H1 (cell line): ENCODE results near the gene PTGDR2. TPM values are rescaled to one million over a fixed set of nuclear protein-coding genes. Genes with fewer than 3 reads are reported as not detected.
A peak's percentile ranks its signal among the peaks of the same experiment; 100 is the strongest.

Experiments used
- CTCF ChIA-PET: fragments of 300-600 bp; sonication (Branson Sonifier 250); formaldehyde crosslinking; loops from one replicate; lab custom pipeline; 2021; ENCODE audit not compliant: partially characterized antibody; lab: Charles Lee
- POLR2A ChIA-PET: fragments of 300-600 bp; sonication (Branson Sonifier 250); formaldehyde crosslinking; loops from one replicate; lab custom pipeline; 2021; ENCODE audit warnings: inconsistent platforms; ENCODE audit not compliant: partially characterized antibody; lab: Charles Lee
- DNase-seq, 2 experiments: peaks; one replicate each; pipeline versions ENCODE4 v3.0.0 to v3.0.0-alpha.2; 2010 to 2022; ENCODE audit warnings: low spot score in 2 of 2, low read depth in 1 of 2, mixed read lengths in 1 of 2
- FAIRE-seq: peaks from 2 replicates; lab custom pipeline; 2011; peaks lifted over from hg19 to GRCh38; lab: Jason Lieb, UNC
- H2AFZ ChIP-seq: 2 replicates; pipeline ENCODE4 v1.8.1; 2012; ENCODE audit warnings: low read length, inconsistent platforms
- H2AK5ac ChIP-seq: 2 replicates; pipeline ENCODE4 v1.6.1; 2013; ENCODE audit warnings: low read depth, low read length
- H2BK120ac ChIP-seq: replicated peaks from 2 replicates; pipeline ENCODE3; 2013; ENCODE audit warnings: low read depth, low read length, inconsistent platforms
- H2BK12ac ChIP-seq: 2 replicates; pipeline ENCODE4 v1.6.1; 2013; ENCODE audit warnings: low read depth, low read length
- H2BK15ac ChIP-seq: 2 replicates; pipeline ENCODE4 v1.6.1; 2013; ENCODE audit warnings: low read length
- H2BK20ac ChIP-seq: 2 replicates; pipeline ENCODE4 v1.6.1; 2013; ENCODE audit warnings: low read length
- H2BK5ac ChIP-seq: 2 replicates; pipeline ENCODE4 v1.6.1; 2013; ENCODE audit warnings: low read depth, low read length
- H3K14ac ChIP-seq: 2 replicates; pipeline ENCODE4 v1.6.1; 2013; ENCODE audit warnings: inconsistent platforms; ENCODE audit not compliant: insufficient read length
- H3K18ac ChIP-seq: 2 replicates; pipeline ENCODE4 v1.6.1; 2013; ENCODE audit warnings: low read length; ENCODE audit errors: extremely low read depth
- H3K23ac ChIP-seq: 2 replicates; pipeline ENCODE4 v1.6.1; 2013; ENCODE audit warnings: inconsistent platforms; ENCODE audit not compliant: insufficient read length
- H3K23me2 ChIP-seq: 2 replicates; pipeline ENCODE4 v1.6.1; 2013; ENCODE audit warnings: low read depth, low read length
- H3K27ac ChIP-seq: 2 replicates; pipeline ENCODE4 v1.6.1; 2011; ENCODE audit warnings: low read depth, low read length, inconsistent platforms
- H3K27me3 ChIP-seq, 4 experiments: replicated peaks in 1 of 4; 1 replicate in 1 of 4; 2 replicates in 3 of 4; pipeline versions ENCODE4 v1.6.1 to v1.8.1; 2011 to 2013; ENCODE audit warnings: low read length in 3 of 4, mild to moderate bottlenecking in 3 of 4, inconsistent platforms in 2 of 4, mixed read lengths in 2 of 4, moderate library complexity in 1 of 4; ENCODE audit not compliant: control insufficient read depth in 3 of 4, insufficient read depth in 3 of 4; ENCODE audit errors: extremely low read depth in 1 of 4
- H3K36me3 ChIP-seq, 4 experiments: 2 replicates each; pipeline versions ENCODE4 v1.6.1 to v1.8.1; 2011 to 2013; ENCODE audit warnings: mild to moderate bottlenecking in 4 of 4, low read length in 3 of 4, moderate library complexity in 2 of 4, control low read depth in 1 of 4, inconsistent platforms in 1 of 4; ENCODE audit not compliant: insufficient read depth in 4 of 4, control insufficient read depth in 2 of 4
- H3K4ac ChIP-seq: replicated peaks from 2 replicates; pipeline ENCODE3; 2013; ENCODE audit warnings: low read length, low read depth, mixed read lengths, inconsistent platforms; ENCODE audit not compliant: insufficient read length
- H3K4me1 ChIP-seq, 4 experiments: replicated peaks in 1 of 4; 1 replicate in 1 of 4; 2 replicates in 3 of 4; pipeline versions ENCODE4 v1.6.1 to v1.8.1; 2011 to 2013; ENCODE audit warnings: low read length in 3 of 4, inconsistent platforms in 2 of 4, mixed read lengths in 1 of 4; ENCODE audit not compliant: insufficient read depth in 4 of 4, control insufficient read depth in 3 of 4
- H3K4me2 ChIP-seq, 2 experiments: 2 replicates each; pipeline versions ENCODE4 v1.6.1 to v1.8.1; 2011 to 2013; ENCODE audit warnings: low read depth in 2 of 2, low read length in 2 of 2, control low read depth in 1 of 2, inconsistent platforms in 1 of 2, mild to moderate bottlenecking in 1 of 2; ENCODE audit not compliant: insufficient read depth in 1 of 2
- H3K4me3 ChIP-seq, 4 experiments: fragments of 200-600, 300-600 bp in 1 of 4; sonication (generic), shearing (Covaris generic), sonication (Bioruptor Twin) in 1 of 4; 2 replicates each; pipeline versions ENCODE4 v1.5.1 to v1.8.1; 2011 to 2016; ENCODE audit warnings: low read length in 4 of 4, low read depth in 3 of 4, control low read depth in 2 of 4, inconsistent platforms in 2 of 4, mild to moderate bottlenecking in 2 of 4, mixed read lengths in 1 of 4, moderate library complexity in 1 of 4; ENCODE audit not compliant: insufficient read depth in 2 of 4; ENCODE audit errors: extremely low read depth in 1 of 4
- H3K56ac ChIP-seq: replicated peaks from 2 replicates; pipeline ENCODE3; 2013; ENCODE audit warnings: low read depth, mild to moderate bottlenecking, mixed read lengths, low read length, inconsistent platforms; ENCODE audit not compliant: insufficient read length
- H3K79me1 ChIP-seq: 2 replicates; pipeline ENCODE4 v1.6.1; 2013; ENCODE audit warnings: low read depth, low read length, control low read depth
- H3K79me2 ChIP-seq, 2 experiments: 2 replicates each; pipeline versions ENCODE4 v1.6.1 to v1.8.1; 2012 to 2013; ENCODE audit warnings: low read length in 2 of 2, mild to moderate bottlenecking in 2 of 2, inconsistent platforms in 1 of 2; ENCODE audit not compliant: insufficient read depth in 2 of 2, control insufficient read depth in 1 of 2
- H3K9ac ChIP-seq, 4 experiments: replicated peaks in 1 of 4; 1 replicate in 1 of 4; 2 replicates in 3 of 4; pipeline versions ENCODE4 v1.6.1 to v1.8.1; 2011 to 2013; ENCODE audit warnings: low read depth in 3 of 4, low read length in 3 of 4, control low read depth in 2 of 4, mild to moderate bottlenecking in 2 of 4, moderate library complexity in 2 of 4, inconsistent platforms in 1 of 4; ENCODE audit errors: extremely low read depth in 1 of 4
- H3K9me3 ChIP-seq, 2 experiments: 2 replicates each; pipeline versions ENCODE4 v1.6.1 to v1.8.1; 2012 to 2013; ENCODE audit warnings: mild to moderate bottlenecking in 2 of 2, moderate library complexity in 2 of 2, control low read depth in 1 of 2, inconsistent platforms in 1 of 2, low read depth in 1 of 2, low read length in 1 of 2, mixed read lengths in 1 of 2; ENCODE audit not compliant: insufficient read depth in 2 of 2
- H4K20me1 ChIP-seq, 2 experiments: replicated peaks in 1 of 2; 2 replicates each; pipeline versions ENCODE3 to v1.8.1; 2011 to 2013; ENCODE audit warnings: inconsistent platforms in 2 of 2, low read length in 2 of 2, mild to moderate bottlenecking in 1 of 2; ENCODE audit not compliant: insufficient read depth in 2 of 2, control insufficient read depth in 1 of 2
- H4K5ac ChIP-seq: 2 replicates; pipeline ENCODE4 v1.6.1; 2013; ENCODE audit warnings: low read length, low read depth, mixed read lengths, inconsistent platforms; ENCODE audit not compliant: insufficient read length
- H4K8ac ChIP-seq: 2 replicates; pipeline ENCODE4 v1.8.0; 2013; ENCODE audit warnings: mild to moderate bottlenecking, moderate library complexity, low read length, inconsistent platforms; ENCODE audit not compliant: insufficient read depth; ENCODE audit errors: extremely low read depth
- H4K91ac ChIP-seq: replicated peaks from 2 replicates; pipeline ENCODE3; 2013; ENCODE audit warnings: low read length, mixed read lengths, inconsistent platforms; ENCODE audit not compliant: insufficient read length
- CTBP2 ChIP-seq: IDR thresholded peaks from 2 replicates; pipeline ENCODE4 v1.7.0; 2011; ENCODE audit warnings: borderline replicate concordance, mild to moderate bottlenecking, moderate library complexity, mixed read lengths, low read length; ENCODE audit not compliant: insufficient read depth, insufficient read length
- EGR1 ChIP-seq: IDR thresholded peaks from 2 replicates; pipeline ENCODE4 v1.6.1; 2011; ENCODE audit warnings: low read depth, low read length, borderline replicate concordance
- GTF2F1 ChIP-seq: IDR thresholded peaks from 2 replicates; pipeline ENCODE4 v1.6.1; 2012; ENCODE audit warnings: low read depth, low read length, improper control_type of control experiment, borderline replicate concordance
- JUN ChIP-seq: IDR thresholded peaks from 2 replicates; pipeline ENCODE4 v1.6.1; 2011; ENCODE audit warnings: low read depth, mild to moderate bottlenecking, improper control_type of control experiment, low read length
- JUND ChIP-seq: IDR thresholded peaks from 2 replicates; pipeline ENCODE4 v1.6.1; 2011; ENCODE audit warnings: mild to moderate bottlenecking, improper control_type of control experiment, low read length
- POLR2AphosphoS5 ChIP-seq: IDR thresholded peaks from 2 replicates; pipeline ENCODE4 v1.6.1; 2011; ENCODE audit warnings: low read depth, low read length
- RFX5 ChIP-seq: IDR thresholded peaks from 2 replicates; pipeline ENCODE4 v1.6.1; 2011; ENCODE audit warnings: low read depth, low read length, improper control_type of control experiment, borderline replicate concordance
- RNF2 ChIP-seq: fragments of 200-900, 300-1000 bp; sonication (generic); IDR thresholded peaks from 2 replicates; pipeline ENCODE4 v1.7.1; 2016; ENCODE audit warnings: borderline replicate concordance, low read depth, mild to moderate bottlenecking, antibody characterized with exemption, low read length; ENCODE audit not compliant: poor library complexity, severe bottlenecking; ENCODE audit errors: missing control alignments
- SRF ChIP-seq: IDR thresholded peaks from 2 replicates; pipeline ENCODE4 v1.6.1; 2011; ENCODE audit warnings: mild to moderate bottlenecking, low read depth, low read length, moderate library complexity
- TEAD4 ChIP-seq: IDR thresholded peaks from 2 replicates; pipeline ENCODE4 v1.6.1; 2012; ENCODE audit warnings: low read depth, low read length, inconsistent platforms, mixed read lengths
- YY1 ChIP-seq: IDR thresholded peaks from 2 replicates; pipeline ENCODE4 v1.6.1; 2011; ENCODE audit warnings: low read depth, mild to moderate bottlenecking, low read length
- WGBS, 2 experiments: shearing (Covaris generic) in 1 of 2; methylation state at CpG; one replicate each; pipeline versions ENCODE4 v1.1.6 to v1.1.7; 2013 to 2015; ENCODE audit warnings: low lambda C conversion rate in 2 of 2, mixed read lengths in 2 of 2, inconsistent platforms in 1 of 2, low coverage in 1 of 2, missing lambda C conversion rate in 1 of 2; ENCODE audit not compliant: insufficient replicate concordance in 2 of 2, insufficient coverage in 1 of 2, insufficient read length in 1 of 2; ENCODE audit errors: extremely low coverage in 1 of 2, missing lambda C conversion rate in 1 of 2; 5-methylcytosine and 5-hydroxymethylcytosine counted together
- polyA plus RNA-seq, 7 experiments: library from polyadenylated mRNA; depleted of rRNA in 3 of 7; stranded (reverse) in 5 of 7; unstranded in 2 of 7; fragments of >200 nt in 5 of 7; fragments of 200-250 nt in 2 of 7; gene quantifications; 1 replicate in 5 of 7; 2 replicates in 1 of 7; 4 replicates in 1 of 7; pipeline versions ENCODE4 v1.2.1 to v1.2.3, GENCODE V29; 2011 to 2013; ENCODE audit warnings: missing spikeins in 2 of 7, mixed read lengths in 2 of 7
- total RNA-seq: library from RNA; stranded (reverse); fragmentation: NEBNext Ultra II Directional; extraction: Animal tissue kit (Norgen Biotek cat#: 25700); gene quantifications from 2 replicates; pipeline ENCODE4 v1.2.1, GENCODE V29; 2021
- TF ChIP-seq, protein P1 (sequence below): IDR thresholded peaks from 2 replicates; pipeline ENCODE4 v1.6.1; 2011; ENCODE audit warnings: low read length, improper control_type of control experiment

The PTGDR2 gene
- total and polyA plus RNA-seq, 2 of the 8 experiments (the other 6 are each of a cell fraction or from before 2014, with no cell fraction given) = 0.20 TPM; not detected in 1

DNA sequence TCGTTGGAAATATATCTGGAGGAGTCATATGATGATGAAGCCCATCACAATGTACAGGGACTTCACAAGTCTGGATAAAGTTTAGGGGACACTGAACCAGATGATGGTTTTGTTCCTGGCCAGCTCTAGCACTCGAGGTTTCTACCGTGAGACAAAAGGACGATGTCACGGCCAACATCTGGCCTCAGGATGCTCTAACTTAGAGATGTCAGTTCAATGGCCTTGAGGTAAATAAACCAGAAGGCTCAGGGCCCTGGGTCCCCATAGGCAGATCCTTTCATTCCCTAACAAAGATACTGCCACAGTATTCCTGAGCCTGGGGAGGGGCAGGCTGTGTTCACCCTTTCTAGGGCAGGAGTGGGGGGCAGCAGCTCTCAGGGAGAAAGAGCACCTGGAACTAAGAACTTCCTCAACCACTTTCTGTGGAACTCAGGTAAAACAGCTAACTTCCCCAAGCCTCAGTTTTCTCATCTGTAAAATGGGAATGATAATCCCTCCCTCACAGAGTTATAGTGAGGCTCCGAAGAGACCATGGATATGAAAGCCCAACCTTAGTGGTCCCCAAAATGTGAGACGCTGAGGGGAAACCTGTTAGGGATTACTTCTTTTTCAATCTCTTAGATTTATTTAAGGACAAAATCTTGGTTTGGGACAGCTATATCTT, 52.3 kb downstream of the PTGDR2 start:
- CTCF ChIA-PET = interaction anchor here (1.1 to 2.8 kb wide), 3 partner anchors 18 to 28 kb away, joined by 3 to 11 read pairs (median 5); no protein-coding TSS in a partner anchor
- Histone ChIP-seq H3K79me1 (no peaks in the 10 kb centered on the region), H3K9me3 (no peaks in the 10 kb centered on the region), H2BK12ac (no peak overlapping the region), H3K18ac (no peak overlapping the region), H3K27ac (no peak overlapping the region), H3K56ac (no peak overlapping the region), H2AK5ac (no peak overlapping the region), H4K91ac (no peak overlapping the region), H3K27me3 (peaks cover 0 to 3% (median 0%) of the 10 kb centered on the region in 4 experiments; a peak in 1 of 7 replicates), H3K4me1 (no peaks in the 10 kb centered on the region), H3K4ac (no peak overlapping the region), H3K9ac (no peak overlapping the region), H2BK5ac (no peak overlapping the region), H3K79me2 (no peaks in the 10 kb centered on the region), H2BK120ac (no peak overlapping the region), H4K5ac (no peak overlapping the region), H4K8ac (no peak overlapping the region), H2BK15ac (no peak overlapping the region), H3K23me2 (no peaks in the 10 kb centered on the region), H2AFZ (no peak overlapping the region), H2BK20ac (no peak overlapping the region), H4K20me1 (no peaks in the 10 kb centered on the region), H3K14ac (no peak overlapping the region), H3K4me2 (no peak overlapping the region), H3K23ac (no peak overlapping the region), H3K36me3 (no peaks in the 10 kb centered on the region), H3K4me3 (no peak overlapping the region)
- DNase-seq = no peak
- POLR2A ChIA-PET = no interaction called here
- FAIRE-seq = no peak
- 91% methylated on average over 7 of the region's 7 CpGs; no CpG with 5 or more reads in 1 of the 2 experiments for WGBS, 2 experiments
- no peak for TF ChIP-seq JUND
- TF ChIP-seq RNF2 = no peak
- TF ChIP-seq CTBP2 = no peak
- no peak for TF ChIP-seq EGR1
- TF ChIP-seq, protein P1, sequence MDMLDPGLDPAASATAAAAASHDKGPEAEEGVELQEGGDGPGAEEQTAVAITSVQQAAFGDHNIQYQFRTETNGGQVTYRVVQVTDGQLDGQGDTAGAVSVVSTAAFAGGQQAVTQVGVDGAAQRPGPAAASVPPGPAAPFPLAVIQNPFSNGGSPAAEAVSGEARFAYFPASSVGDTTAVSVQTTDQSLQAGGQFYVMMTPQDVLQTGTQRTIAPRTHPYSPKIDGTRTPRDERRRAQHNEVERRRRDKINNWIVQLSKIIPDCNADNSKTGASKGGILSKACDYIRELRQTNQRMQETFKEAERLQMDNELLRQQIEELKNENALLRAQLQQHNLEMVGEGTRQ = no peak
- no peak for TF ChIP-seq JUN
- no peak for TF ChIP-seq RFX5
- no peak for TF ChIP-seq SRF
- peak; percentile 48; the same call in 1 of the 2 replicates for TF ChIP-seq POLR2AphosphoS5
- no peak for TF ChIP-seq TEAD4
- TF ChIP-seq GTF2F1 = no peak
- TF ChIP-seq YY1 = no peak
